Prostate gland (tissue), 2 donors: Measurements from ENCODE around the gene PNPLA7.

Source experiments
- POLR2A ChIP-seq: fragments of 450-650 bp; IDR thresholded peaks from one replicate; pipeline ENCODE4 v1.6.1; 2016; ENCODE audit warnings: antibody characterized with exemption, mild to moderate bottlenecking
- POLR2AphosphoS5 ChIP-seq: sonication (generic); formaldehyde crosslinking; IDR thresholded peaks from one replicate; pipeline ENCODE4 v1.6.1; 2017; ENCODE audit warnings: antibody characterized with exemption
- TF ChIP-seq, protein P1 (sequence below), 4 experiments: fragments of 200-600 bp in 2 of 4; fragments of 450-650 bp in 2 of 4; sonication (generic) in 2 of 4; IDR thresholded peaks; 1 replicate in 3 of 4; 2 replicates in 1 of 4; pipeline ENCODE4 v1.5.1; 2016 to 2019; ENCODE audit warnings: antibody characterized with exemption in 4 of 4, mild to moderate bottlenecking in 2 of 4, moderate library complexity in 2 of 4

DNA sequence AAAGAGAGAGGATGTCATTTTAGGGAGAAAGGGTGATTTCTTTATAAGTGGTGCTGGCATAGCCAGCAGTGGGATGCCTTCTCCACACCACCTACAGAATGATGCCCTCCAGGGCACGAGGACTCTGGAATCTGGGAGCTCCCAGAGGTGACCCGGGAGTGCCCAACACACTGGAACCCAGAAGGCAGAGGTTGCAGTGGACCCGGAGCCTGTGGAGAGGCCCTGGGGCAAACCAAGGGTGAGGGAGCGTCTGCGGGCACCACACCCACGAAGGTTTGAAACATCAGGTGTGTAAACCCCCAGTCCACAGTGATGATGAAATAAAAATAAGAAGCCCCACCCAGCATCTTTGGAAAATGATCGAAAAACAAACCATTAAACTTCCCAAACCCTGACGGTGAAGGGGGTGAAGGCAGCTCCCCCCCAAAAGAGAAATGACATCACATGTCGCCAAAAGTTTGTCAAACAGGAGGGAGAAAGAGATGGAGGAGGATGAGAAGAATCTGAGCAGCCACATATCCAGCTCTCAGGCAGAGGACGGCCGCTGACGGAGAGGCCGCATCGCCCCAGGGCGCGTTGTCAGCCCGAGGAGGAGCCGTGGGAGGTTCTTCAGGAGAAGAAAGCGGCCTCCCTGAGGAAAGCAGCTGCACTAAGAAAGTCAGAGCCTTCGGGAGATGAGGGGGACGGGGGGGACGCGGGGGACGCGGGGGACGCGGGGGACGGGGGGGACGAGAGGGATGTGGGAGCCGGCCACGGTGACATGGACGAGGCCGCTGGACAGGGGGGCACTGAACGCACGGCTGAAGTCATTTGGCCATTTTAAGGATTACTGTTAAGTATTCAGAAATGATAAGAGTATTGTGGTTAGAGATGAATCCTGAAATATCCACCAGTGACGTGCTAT, 47.9 kb downstream of the PNPLA7 start:
- TF ChIP-seq, protein P1, sequence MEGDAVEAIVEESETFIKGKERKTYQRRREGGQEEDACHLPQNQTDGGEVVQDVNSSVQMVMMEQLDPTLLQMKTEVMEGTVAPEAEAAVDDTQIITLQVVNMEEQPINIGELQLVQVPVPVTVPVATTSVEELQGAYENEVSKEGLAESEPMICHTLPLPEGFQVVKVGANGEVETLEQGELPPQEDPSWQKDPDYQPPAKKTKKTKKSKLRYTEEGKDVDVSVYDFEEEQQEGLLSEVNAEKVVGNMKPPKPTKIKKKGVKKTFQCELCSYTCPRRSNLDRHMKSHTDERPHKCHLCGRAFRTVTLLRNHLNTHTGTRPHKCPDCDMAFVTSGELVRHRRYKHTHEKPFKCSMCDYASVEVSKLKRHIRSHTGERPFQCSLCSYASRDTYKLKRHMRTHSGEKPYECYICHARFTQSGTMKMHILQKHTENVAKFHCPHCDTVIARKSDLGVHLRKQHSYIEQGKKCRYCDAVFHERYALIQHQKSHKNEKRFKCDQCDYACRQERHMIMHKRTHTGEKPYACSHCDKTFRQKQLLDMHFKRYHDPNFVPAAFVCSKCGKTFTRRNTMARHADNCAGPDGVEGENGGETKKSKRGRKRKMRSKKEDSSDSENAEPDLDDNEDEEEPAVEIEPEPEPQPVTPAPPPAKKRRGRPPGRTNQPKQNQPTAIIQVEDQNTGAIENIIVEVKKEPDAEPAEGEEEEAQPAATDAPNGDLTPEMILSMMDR (IDR thresholded peaks at IDR 0.05) = no peak
- no peak for TF ChIP-seq POLR2A
- no peak for TF ChIP-seq POLR2AphosphoS5
